Activated CD4-positive, alpha-beta T cell treated with anti-CD3 and anti-CD28 coated beads, Interleukin-2, amount 50 U/mL, for 24 hours (primary cell): ENCODE data around the gene MTUS2.
"Not testable (repeated sequence)": the region's sequence is repeated elsewhere in the genome, so short reads cannot be mapped to it uniquely, and the experiment has no call there.

Experiments used
- DNase-seq, 2 donors: peaks; one replicate each; pipeline ENCODE4 v3.0.0-alpha.2; 2020; ENCODE audit warnings: low read depth in 1 of 2, low spot score in 1 of 2

MTUS2 gene

GRCh38 chr13:29210676-29211075, 390.5 kb downstream of the MTUS2 start:
- no peak for DNase-seq

GRCh38 chr13:29211162-29211561, 391.0 kb downstream of the MTUS2 start:
- not testable (repeated sequence) for DNase-seq

- DNase-seq: no peak
Observed at GRCh38 chr13:29222458-29222857, 402.3 kb downstream of the MTUS2 start.

GRCh38 chr13:29224206-29224605, 404.1 kb downstream of the MTUS2 start:
- no peak for DNase-seq

- DNase-seq: no peak
Observed at GRCh38 chr13:29227576-29227975, 407.4 kb downstream of the MTUS2 start.

- no peak for DNase-seq
Observed at GRCh38 chr13:29230299-29230845, 410.2 kb downstream of the MTUS2 start.

GRCh38 chr13:29239653-29240525, 419.8 kb downstream of the MTUS2 start:
- no peak for DNase-seq

- no peak for DNase-seq
Observed at GRCh38 chr13:29254626-29255370, 434.7 kb downstream of the MTUS2 start.

GRCh38 chr13:29255567-29255966, 435.4 kb downstream of the MTUS2 start:
- DNase-seq: no peak

GRCh38 chr13:29260684-29261083, 440.5 kb downstream of the MTUS2 start:
- no peak for DNase-seq

GRCh38 chr13:29266261-29266660, 446.1 kb downstream of the MTUS2 start:
- no peak for DNase-seq

- DNase-seq: no peak
Observed at GRCh38 chr13:29266756-29267733, 446.9 kb downstream of the MTUS2 start.

- no peak for DNase-seq
Observed at GRCh38 chr13:29270271-29270985, 450.3 kb downstream of the MTUS2 start.

GRCh38 chr13:29271606-29272005, 451.5 kb downstream of the MTUS2 start:
- DNase-seq: no peak

GRCh38 chr13:29279356-29280254, 459.5 kb downstream of the MTUS2 start:
- DNase-seq: no peak

- DNase-seq: no peak
Observed at GRCh38 chr13:29281932-29282495, 461.9 kb downstream of the MTUS2 start.

- DNase-seq: no peak
Observed at GRCh38 chr13:29284726-29285125, 464.6 kb downstream of the MTUS2 start.

- no peak for DNase-seq
Observed at GRCh38 chr13:29287237-29287636, 467.1 kb downstream of the MTUS2 start.

- no peak for DNase-seq
Observed at GRCh38 chr13:29292045-29292444, 471.9 kb downstream of the MTUS2 start.
